GM19239 (cell line): Measurements from ENCODE around the gene ATXN7L3.

ENCODE experiments used
- DNase-seq: peaks from one replicate; pipeline ENCODE4 v3.0.0; 2011; ENCODE audit warnings: low spot score; ENCODE audit not compliant: insufficient read length
- FAIRE-seq: peaks from 2 replicates; lab custom pipeline; 2011; peaks lifted over from hg19 to GRCh38; lab: Jason Lieb, UNC

ATXN7L3 gene

GRCh38 chr17:44219108-44219615 lies 19.5 kb upstream of the ATXN7L3 start:
- FAIRE-seq (no peak), DNase-seq (peak; percentile 66)

- DNase-seq (peak; percentile 70), FAIRE-seq (peak; percentile 18)
Measured at GRCh38 chr17:44218344-44219107, 18.8 kb upstream of the ATXN7L3 start.

GRCh38 chr17:44217738-44218343 lies 18.2 kb upstream of the ATXN7L3 start:
- no peak for DNase-seq
- FAIRE-seq, result no peak

GRCh38 chr17:44216694-44217093 lies 17.0 kb upstream of the ATXN7L3 start:
- no peak for FAIRE-seq
- no peak for DNase-seq

GRCh38 chr17:44216173-44216572 lies 16.5 kb upstream of the ATXN7L3 start:
- FAIRE-seq (peak; percentile 93), DNase-seq (peak; percentile 62)

- no peak for DNase-seq
- no peak for FAIRE-seq
Measured at GRCh38 chr17:44214896-44215295, 15.2 kb upstream of the ATXN7L3 start.

- DNase-seq (no peak), FAIRE-seq (no peak)
Measured at GRCh38 chr17:44214230-44214494, 14.5 kb upstream of the ATXN7L3 start.

- no peak for FAIRE-seq
- no peak for DNase-seq
Measured at GRCh38 chr17:44213403-44214229, 13.9 kb upstream of the ATXN7L3 start.

GRCh38 chr17:44212507-44213402 lies 13.1 kb upstream of the ATXN7L3 start:
- no peak for FAIRE-seq
- DNase-seq, result no peak

GRCh38 chr17:44211281-44212265 lies 11.9 kb upstream of the ATXN7L3 start:
- DNase-seq (no peak), FAIRE-seq (no peak)

- DNase-seq, result peak; percentile 95
- FAIRE-seq, result no peak
Measured at GRCh38 chr17:44210342-44211192, 10.9 kb upstream of the ATXN7L3 start.

- FAIRE-seq (peak; percentile 87), DNase-seq (no peak)
Measured at GRCh38 chr17:44209786-44210341, 10.2 kb upstream of the ATXN7L3 start.

GRCh38 chr17:44207743-44208142 lies 8.1 kb upstream of the ATXN7L3 start:
- no peak for FAIRE-seq
- no peak for DNase-seq

GRCh38 chr17:44207319-44207718 lies 7.6 kb upstream of the ATXN7L3 start:
- DNase-seq (no peak), FAIRE-seq (no peak)

GRCh38 chr17:44206825-44207155 lies 7.1 kb upstream of the ATXN7L3 start:
- DNase-seq (no peak), FAIRE-seq (no peak)

- DNase-seq, result no peak
Measured at GRCh38 chr17:44205962-44206824, 6.5 kb upstream of the ATXN7L3 start.

GRCh38 chr17:44204441-44204882 lies 4.8 kb upstream of the ATXN7L3 start:
- no peak for DNase-seq
- no peak for FAIRE-seq

More at GRCh38 chr17:44205962-44206824, 6.5 kb upstream of the ATXN7L3 start:
- no peak for FAIRE-seq
